Measurements from ENCODE around the gene C16orf78. TPM values are rescaled to one million over a fixed set of nuclear protein-coding genes. Genes with fewer than 3 reads are reported as not detected.

C16orf78 gene
- total and polyA plus RNA-seq, 8 donors: 0.16 to 0.20 TPM; not detected in 6

GRCh38 chr16:49332589-49333258 is 40.9 kb upstream of the C16orf78 start:
- DNase-seq: no peak
- Histone ChIP-seq H3K4me3 (no peak overlapping the region), H3K27me3 (peaks cover 0 to 8% of the 10 kb centered on the region in 2 donors), H3K9me3 (no peaks in the 10 kb centered on the region), H3K27ac (no peak overlapping the region), H3K4me1 (no peaks in the 10 kb centered on the region), H3K36me3 (no peaks in the 10 kb centered on the region)
- intact Hi-C loops (cut with DNase I): no loop called here
- ATAC-seq: peak; percentile 49
- TF ChIP-seq CTCF (IDR thresholded peaks at IDR 0.05): no peak

- intact Hi-C loops (cut with DNase I): no loop called here
- Histone ChIP-seq H3K27me3 (peaks cover 0 to 13% of the 10 kb centered on the region in 2 donors), H3K4me3 (no peak overlapping the region), H3K4me1 (no peaks in the 10 kb centered on the region), H3K27ac (no peak overlapping the region), H3K36me3 (no peaks in the 10 kb centered on the region), H3K9me3 (no peaks in the 10 kb centered on the region)
- ATAC-seq: no peak
- no peak for TF ChIP-seq CTCF (IDR thresholded peaks at IDR 0.05)
- no peak for DNase-seq
Measured at GRCh38 chr16:49333259-49333597, 40.4 kb upstream of the C16orf78 start.

GRCh38 chr16:49335828-49336227 is 37.8 kb upstream of the C16orf78 start:
- Histone ChIP-seq H3K4me1 (no peaks in the 10 kb centered on the region), H3K9me3 (no peaks in the 10 kb centered on the region), H3K27me3 (peaks cover 0 to 36% of the 10 kb centered on the region in 2 donors), H3K36me3 (no peaks in the 10 kb centered on the region), H3K4me3 (no peak overlapping the region), H3K27ac (no peak overlapping the region)
- no peak for TF ChIP-seq CTCF (IDR thresholded peaks at IDR 0.05)
- DNase-seq: no peak
- ATAC-seq: no peak
- intact Hi-C loops (cut with DNase I): no loop called here

- H3K27ac ChIP-seq: no peak overlapping the region
- no peaks in the 10 kb centered on the region for H3K36me3 ChIP-seq
Measured at GRCh38 chr16:49336581-49336980, 37.0 kb upstream of the C16orf78 start.

More at GRCh38 chr16:49336581-49336980, 37.0 kb upstream of the C16orf78 start:
- DNase-seq (no peak), ATAC-seq (no peak)
- intact Hi-C loops (cut with DNase I): no loop called here
- H3K4me1 ChIP-seq: no peaks in the 10 kb centered on the region
- no peaks in the 10 kb centered on the region for H3K9me3 ChIP-seq
- no peak for TF ChIP-seq CTCF (IDR thresholded peaks at IDR 0.05)
- no peak overlapping the region for H3K4me3 ChIP-seq
- H3K27me3 ChIP-seq: peaks cover 0 to 44% of the 10 kb centered on the region in 2 donors
